Myometrial cell (primary cell): ENCODE results near the gene PQBP1. TPM values are rescaled to one million over a fixed set of nuclear protein-coding genes. Genes with fewer than 3 reads are reported as not detected.

Experiments used
- total RNA-seq: library from RNA; depleted of rRNA; stranded (reverse); fragments of >200 nt; gene quantifications from 2 replicates; pipeline ENCODE4 v1.2.3, GENCODE V29; 2015

The PQBP1 gene
- 56.4 and 83.3 TPM in 2 replicates for total RNA-seq

DNA sequence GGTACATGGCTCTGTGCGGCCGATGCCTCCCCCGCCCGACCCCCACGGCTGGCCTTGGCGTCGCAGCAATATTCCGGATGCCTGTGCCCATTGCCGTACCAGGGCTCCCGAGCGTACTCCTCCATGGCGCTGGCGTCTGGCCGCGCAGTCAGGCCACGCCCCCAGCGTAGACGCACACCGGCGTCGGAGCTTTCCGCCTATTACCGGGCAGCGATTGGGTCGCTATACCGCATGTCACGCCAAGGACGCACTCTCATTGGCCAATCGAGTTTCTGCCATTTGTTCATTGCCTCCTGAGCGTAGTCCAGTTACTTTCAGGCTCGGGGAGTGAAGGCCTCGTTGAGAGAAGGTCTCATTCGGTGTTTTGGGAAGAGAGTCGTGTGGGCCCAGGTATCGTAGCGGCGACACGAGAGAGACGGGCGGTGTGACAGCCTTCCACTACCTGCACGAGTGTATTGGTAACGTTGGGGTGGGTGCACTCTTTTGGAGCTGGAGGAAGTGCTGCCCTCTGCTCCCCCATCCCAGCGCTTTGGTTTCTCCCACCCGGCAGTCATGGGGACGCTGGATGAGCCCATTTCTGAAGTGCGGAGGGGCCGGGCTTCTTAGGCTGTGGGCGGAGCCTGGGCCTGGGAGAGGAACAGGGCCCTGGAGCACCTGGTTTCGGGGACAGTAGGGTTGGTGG, at the start of gene PQBP1, which contains the start of gene TIMM17B:
Gene PQBP1, plus strand, starts transcription at position 306 of the 682 bp plus-strand sequence. CDS start 580 bp downstream, outside the sequence.
Gene TIMM17B, minus strand, starts transcription at position 144 of the 682 bp plus-strand sequence. Its CDS starts 19 bp downstream, at position 125.

DNA sequence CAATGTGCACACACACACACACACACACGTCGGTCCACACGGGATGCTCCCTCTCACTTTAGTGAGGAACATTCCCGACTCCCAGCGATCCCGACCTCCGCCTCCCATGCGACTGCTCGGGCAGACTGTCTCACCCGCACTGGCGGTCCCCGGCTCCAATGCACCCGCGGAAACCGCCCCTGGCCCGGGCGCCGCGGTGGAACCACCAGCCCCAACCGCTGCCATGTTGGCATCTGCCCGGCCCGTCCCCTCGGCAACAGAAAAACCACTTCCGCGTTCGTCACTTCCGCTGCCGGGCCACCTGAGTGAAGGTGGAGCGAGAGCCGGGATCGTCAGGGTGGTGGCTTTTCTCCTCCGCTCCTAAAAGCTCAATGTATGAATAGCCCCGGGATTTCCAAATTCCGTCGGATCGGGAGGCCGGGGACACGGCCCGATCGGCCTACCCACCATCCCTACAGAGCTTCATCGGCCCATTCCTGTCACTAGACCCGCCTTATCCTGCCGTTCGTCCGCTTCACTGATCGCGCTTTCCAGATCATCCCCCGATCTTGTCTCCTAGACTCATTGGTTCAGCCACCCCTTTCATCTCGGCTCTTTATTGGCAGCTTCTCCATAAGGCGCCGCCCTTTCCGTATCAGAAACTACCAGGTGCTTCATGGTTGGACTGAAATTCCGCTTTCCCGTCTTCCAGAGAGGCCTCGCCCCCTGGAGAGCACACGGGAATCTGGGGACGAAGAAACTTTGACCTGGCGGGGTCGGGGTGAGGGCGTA, 13.9 kb downstream of the PQBP1 start, which contains the start of gene SLC35A2:
Gene SLC35A2, minus strand, starts transcription at position 235 of the 771 bp plus-strand sequence. Its CDS starts 10 bp downstream, at position 225.

GRCh38 chrX:48918643-48919340, 21.1 kb downstream of the PQBP1 start, which contains the start of gene PIM2:
Gene PIM2, minus strand, starts transcription at chrX:48919024. Its CDS starts 190 bp downstream, at chrX:48918834.

Other genes starting within 250 kb of the PQBP1 start
- gene WAS, start 214.1 kb upstream of the PQBP1 start, total RNA-seq: 0.58 TPM in 1 of 2 replicates, not detected in the other
- 10.5 and 10.7 TPM in 2 replicates for gene SUV39H1, start 201.2 kb upstream of the PQBP1 start, total RNA-seq
- not detected in 2 replicates for gene GLOD5, start 136.2 kb upstream of the PQBP1 start, total RNA-seq
- gene GATA1, start 111.3 kb upstream of the PQBP1 start, total RNA-seq: not detected in 2 replicates
- 30.3 and 31.7 TPM in 2 replicates for gene HDAC6, start 95.9 kb upstream of the PQBP1 start, total RNA-seq
- not detected in 2 replicates for gene ERAS, start 71.4 kb upstream of the PQBP1 start, total RNA-seq
- 0.53 TPM in 1 of 2 replicates, not detected in the other for gene PCSK1N, start 62.3 kb upstream of the PQBP1 start, total RNA-seq
- gene TIMM17B, start 162 bp upstream of the PQBP1 start, total RNA-seq: 43.5 and 45.7 TPM in 2 replicates
- gene SLC35A2, start 13.7 kb downstream of the PQBP1 start, total RNA-seq: 41.5 and 46.1 TPM in 2 replicates
- gene PIM2, start 21.1 kb downstream of the PQBP1 start, total RNA-seq: 6.9 and 7.4 TPM in 2 replicates
- gene OTUD5, start 59.7 kb downstream of the PQBP1 start, total RNA-seq: 39.2 and 48.0 TPM in 2 replicates
- 1.4 and 2.0 TPM in 2 replicates for gene KCND1, start 73.9 kb downstream of the PQBP1 start, total RNA-seq
- gene GRIPAP1, start 104.3 kb downstream of the PQBP1 start, total RNA-seq: 11.3 and 19.0 TPM in 2 replicates
- gene TFE3, start 145.4 kb downstream of the PQBP1 start, total RNA-seq: 66.3 and 69.2 TPM in 2 replicates
- gene CCDC120, start 161.1 kb downstream of the PQBP1 start, total RNA-seq: 0.58 and 1.4 TPM in 2 replicates
- gene PRAF2, start 176.1 kb downstream of the PQBP1 start, total RNA-seq: 19.7 and 34.6 TPM in 2 replicates
- 55.6 and 65.9 TPM in 2 replicates for gene WDR45, start 182.0 kb downstream of the PQBP1 start, total RNA-seq
- gene GPKOW, start 225.8 kb downstream of the PQBP1 start, total RNA-seq: 27.4 and 34.4 TPM in 2 replicates